ENCODE data around the gene TRIM32. TPM values are rescaled to one million over a fixed set of nuclear protein-coding genes. Genes with fewer than 3 reads are reported as not detected.
"Not testable (repeated sequence)": the region's sequence is repeated elsewhere in the genome, so short reads cannot be mapped to it uniquely, and the experiment has no call there.

Gene TRIM32
- polyA plus RNA-seq, 1 donor, result 11.6 TPM

DNA sequence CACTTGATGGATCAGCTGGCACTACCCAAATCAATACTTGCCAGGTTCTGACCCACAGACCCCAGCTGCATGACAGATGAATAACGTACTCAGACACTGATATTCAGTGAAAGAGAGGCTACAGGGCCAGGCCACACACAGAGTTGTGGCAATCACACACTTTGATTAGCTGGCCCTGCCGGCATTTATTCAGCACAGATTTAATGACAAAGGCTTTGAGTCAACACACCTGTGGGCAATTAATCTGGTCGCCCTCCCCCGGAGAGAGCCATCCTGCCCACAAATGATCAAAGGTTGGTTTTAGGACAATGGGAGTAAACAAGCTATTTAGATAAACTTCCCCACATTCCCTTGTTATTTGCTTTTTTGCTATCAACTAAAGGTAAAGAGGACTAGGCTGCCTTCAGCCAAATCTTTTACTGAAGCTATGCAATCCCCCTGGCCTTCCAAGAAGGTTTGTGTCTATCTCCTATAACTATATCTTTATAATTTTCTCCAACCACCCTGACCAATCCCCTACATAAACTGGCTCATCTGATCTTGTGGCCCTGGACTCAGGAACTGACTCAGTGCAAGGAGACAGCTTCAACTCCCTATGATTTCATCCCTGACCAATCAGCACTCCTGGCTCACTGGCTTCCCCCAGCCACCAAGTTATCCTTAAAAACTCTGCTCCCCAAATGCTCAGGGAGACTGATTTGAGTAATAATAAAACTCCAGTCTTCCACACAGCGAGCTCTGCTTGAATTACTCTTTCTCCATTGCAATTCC, 12.7 kb upstream of the TRIM32 start:
- DNase-seq (ENCODE audit: low read depth), result no peak

DNA sequence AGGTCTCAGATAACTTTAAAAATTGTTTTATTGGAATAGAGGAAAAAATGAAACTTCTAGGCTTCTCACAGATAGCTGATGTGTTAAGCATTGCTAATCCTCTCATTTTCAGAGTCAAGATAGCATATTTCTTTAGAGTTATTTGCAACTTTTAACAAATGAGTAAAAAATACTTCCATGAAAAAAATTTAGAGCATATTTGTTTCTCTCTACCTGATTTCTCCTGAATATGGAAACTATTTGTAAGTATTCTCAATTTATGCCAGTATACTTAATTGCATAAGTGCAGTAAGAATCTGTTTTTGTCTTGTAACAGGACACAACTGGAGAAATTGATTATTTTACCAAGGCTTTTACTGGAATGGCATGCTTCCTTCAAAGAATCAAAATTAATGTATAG, 3.6 kb upstream of the TRIM32 start:
- DNase-seq (ENCODE audit: low read depth), result no peak

DNA sequence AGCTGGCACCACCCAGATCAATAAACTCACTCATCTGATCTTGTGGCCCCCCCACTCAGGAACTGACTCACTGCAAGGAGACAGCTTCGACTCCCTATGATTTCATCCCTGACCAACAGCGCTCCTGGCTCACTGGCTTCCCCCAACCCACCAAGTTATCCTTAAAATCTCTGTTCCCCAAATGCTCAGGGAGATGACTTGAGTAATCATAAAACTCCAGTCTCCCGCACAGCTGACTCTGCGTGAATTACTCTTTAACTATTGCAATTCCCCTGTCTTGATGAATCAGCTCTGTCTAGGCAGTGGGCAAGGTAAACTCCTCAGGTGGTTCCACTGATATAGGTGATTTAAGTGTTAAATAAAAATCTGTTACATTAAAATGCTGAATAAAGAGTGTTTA, 1.9 kb upstream of the TRIM32 start:
- no peak for DNase-seq (ENCODE audit: low read depth)

DNA sequence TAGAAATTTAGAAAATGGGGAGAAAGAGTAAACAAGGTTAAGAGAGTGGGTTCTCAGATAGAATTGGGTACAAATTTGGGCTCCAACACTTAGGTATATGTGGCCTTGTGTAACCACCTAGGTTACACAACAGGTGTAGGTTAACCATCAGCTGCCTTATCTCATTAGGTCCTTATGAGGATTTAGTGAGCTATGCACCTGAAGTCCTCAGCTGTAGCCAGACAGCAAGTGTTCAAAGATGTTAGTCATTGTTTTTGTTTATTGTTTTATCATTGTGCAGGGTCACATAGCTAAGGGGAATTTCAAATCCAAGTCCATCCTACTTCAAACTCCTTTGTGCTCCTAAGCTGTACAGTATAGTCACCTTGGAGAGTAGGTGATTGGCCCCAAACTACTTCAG, 970 bp upstream of the TRIM32 start:
- no peak for DNase-seq (ENCODE audit: low read depth)

DNA sequence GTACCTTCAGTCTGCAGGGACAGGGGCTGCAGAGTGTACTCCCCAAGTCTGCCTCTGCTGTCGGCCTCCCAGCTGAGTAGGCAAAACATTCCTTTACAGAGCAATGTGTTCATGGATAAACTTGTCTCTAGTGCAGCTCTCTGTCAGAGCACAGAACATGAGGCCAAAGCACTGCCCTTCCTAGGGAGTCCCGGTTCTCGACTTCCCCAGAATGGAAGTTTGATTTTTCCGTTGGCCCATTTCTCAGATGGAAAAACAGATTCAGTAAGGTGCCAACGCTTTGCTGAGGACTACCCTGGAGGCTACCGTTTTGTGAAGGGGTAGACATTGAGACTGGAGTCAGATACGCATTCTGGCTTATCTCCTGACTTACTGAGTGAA, 422 bp upstream of the TRIM32 start:
- DNase-seq (ENCODE audit: low read depth), result peak; percentile 11

DNA sequence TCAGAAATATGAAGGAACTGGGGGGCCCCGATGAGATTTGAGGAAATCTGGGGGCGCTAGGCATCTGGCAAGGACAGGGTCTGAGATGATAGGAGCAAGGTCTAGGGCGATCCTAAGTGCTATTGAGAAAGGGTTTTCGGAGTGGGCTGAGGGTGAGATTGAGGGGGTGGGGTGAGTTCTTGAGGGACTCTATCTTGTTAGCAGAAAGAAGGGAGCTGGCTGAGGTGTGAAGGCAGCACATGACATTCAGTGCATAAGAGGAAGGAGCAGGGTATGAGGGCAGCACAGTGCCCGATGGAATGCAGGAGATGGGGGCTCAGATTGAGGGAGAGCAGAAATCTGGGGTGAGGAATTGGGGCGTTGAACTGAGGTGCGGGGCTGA, 640 bp downstream of the TRIM32 start:
- DNase-seq (ENCODE audit: low read depth), result no peak

DNA sequence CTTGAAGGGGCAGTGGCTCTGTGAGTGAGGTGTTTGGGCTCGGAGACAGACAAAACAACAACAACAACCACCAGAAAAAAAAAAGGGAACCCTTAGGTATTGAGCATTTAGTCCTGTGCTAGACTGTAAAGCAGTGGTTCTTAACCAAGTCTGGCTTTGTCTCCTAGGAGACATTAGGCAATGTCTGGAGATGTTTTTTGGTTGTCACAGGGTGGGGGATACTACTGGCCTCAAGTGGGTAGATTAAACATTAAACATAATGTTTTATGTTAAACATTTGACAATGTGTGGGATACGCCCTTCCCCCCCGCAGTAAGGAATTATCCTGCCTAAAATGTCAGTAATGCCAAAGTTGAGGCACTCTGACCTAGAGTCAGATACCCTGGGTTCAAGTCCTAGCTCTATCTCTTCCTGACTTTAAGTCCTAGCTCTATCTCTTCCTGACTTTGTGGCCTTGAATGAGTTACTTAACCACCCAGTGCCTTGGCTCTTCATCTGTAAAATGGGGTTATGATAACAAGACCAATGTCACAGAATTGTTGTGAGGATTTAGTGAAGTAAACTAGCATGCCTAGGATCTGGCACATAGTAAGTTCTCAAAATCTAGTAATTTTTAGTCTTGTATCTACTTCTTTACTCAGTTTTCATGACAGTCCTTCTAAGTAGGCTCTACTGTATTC, 1.8 kb downstream of the TRIM32 start:
- DNase-seq (ENCODE audit: low read depth), result no peak

DNA sequence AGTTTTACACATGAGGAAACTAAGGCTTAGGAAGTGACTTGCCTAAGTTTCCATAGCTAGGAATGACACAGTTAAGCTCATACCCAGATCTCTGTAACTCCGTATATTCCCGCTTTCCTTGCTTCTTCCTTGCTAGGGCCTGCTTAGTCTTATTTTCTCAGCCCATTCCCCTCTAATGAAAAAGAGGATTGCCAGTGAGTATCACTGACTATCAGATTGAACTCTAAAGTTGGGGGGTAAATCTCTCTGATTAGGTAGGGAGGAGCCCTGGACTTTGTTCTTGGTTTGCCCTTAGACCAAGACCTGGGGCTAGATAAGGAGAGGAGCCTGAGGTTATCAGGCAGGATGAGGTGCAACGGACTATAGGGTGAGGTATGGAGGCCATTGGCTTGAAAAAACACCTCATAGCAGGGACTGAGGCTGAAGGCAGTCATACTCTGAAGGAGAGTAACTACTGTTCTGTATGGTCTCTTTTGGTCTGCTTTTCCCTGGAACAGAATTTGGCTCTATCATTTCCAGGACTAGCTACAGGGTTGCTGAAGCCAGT, 2.5 kb downstream of the TRIM32 start:
- DNase-seq (ENCODE audit: low read depth), result no peak

DNA sequence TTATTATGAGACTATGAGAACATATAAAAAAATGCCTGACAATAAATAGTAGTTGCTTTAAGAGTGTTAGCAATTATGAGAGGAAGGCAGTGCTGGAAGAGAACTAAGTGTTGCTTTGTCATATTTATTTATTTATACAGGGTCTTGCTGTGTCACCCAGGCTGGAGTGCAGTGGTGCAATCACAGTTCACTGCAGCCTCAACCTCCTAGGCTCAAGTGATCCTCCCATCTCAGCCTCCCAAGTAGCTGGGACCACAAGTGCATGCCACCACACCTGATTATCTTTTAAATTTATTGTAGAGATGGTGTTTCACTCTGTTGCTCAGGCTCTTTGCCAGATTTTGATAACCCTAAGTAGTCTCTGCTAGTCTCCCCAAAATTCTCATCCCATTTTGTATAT, 3.7 kb downstream of the TRIM32 start:
- DNase-seq (ENCODE audit: low read depth), result not testable (repeated sequence)

DNA sequence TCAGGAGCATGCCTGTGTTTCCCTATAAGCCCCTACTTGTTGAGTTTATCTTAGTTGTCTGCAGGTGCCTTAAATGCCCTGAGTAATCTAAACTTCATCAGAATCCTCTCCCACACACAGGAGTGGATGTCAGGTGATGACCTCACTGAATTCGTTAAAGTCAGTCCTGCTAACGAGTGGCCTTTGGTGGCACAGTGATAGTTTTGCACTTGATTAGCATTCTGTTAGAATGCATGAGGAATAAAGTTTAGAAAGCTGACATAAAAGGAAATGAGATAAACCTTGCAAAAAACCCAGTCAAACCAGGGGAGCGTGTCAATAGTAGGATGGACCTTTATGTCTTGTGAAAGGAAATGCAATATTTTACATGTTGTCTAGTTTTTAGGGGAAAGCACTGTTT, 4.5 kb downstream of the TRIM32 start:
- no peak for DNase-seq (ENCODE audit: low read depth)

DNA sequence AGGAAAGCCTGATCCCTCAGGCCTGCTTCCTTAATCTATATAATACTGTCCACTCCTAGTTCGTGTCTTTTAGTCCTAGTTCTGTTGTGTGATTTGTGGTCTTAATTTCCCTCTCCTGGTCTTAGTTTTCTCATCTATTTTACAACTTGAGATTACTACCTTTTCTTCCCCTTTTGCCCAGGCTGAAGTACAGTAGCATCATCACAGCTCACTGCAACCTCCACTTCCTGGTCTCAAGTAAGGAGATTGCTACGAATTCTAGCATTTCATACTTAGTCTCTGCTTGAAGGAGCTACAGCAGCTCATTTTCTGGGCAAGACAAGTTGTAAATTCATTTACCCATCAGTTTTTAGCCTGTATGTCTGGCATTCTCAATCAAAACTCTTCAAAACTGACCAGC, 5.5 kb downstream of the TRIM32 start:
- DNase-seq (ENCODE audit: low read depth), result no peak

DNA sequence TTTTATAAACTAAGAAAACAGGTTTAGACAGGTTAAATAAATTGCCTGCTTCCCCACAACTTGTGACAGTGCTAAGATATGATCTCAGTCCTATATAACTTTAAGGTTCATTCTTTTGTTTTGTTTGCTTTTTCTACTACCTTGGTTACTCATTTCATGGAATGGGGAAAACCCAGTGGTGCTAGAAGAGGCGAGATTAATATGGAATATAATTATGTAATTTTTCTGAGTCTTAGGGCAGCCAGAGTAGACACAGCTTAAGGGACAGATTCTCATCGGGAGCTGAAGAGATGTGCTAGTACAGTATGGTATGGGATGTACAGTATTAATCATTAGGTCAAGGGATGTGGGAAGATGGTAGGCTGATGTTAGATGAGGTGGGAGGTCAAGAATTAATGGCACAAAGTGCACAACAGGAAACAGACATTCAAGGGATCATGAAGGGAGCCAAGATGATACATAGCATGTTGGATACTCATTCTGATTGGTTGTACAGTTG, 6.2 kb downstream of the TRIM32 start:
- DNase-seq (ENCODE audit: low read depth), result no peak

DNA sequence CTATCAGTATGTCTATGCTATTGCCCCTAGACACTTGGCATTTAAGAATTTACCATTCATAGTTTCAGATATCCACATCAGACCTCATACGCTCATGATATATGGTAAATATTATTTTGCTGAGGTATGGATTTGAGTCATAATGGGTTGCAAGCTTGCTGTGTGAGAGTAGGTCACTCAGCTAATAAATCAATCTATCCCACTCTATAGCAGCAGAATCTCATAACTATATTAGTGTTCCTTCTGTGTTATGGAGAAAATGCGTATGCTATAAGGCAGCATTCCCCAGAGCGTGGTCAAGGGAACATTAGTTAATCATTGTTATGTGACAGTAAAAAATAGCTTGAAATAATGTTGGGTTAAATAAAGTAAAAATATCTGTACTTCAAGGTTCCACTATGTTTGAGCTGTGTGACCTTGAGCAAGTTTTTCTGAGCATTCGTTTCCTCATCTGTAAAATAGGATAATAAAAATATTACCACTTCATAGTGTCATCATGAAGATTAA, 7.7 kb downstream of the TRIM32 start:
- DNase-seq (ENCODE audit: low read depth), result no peak

DNA sequence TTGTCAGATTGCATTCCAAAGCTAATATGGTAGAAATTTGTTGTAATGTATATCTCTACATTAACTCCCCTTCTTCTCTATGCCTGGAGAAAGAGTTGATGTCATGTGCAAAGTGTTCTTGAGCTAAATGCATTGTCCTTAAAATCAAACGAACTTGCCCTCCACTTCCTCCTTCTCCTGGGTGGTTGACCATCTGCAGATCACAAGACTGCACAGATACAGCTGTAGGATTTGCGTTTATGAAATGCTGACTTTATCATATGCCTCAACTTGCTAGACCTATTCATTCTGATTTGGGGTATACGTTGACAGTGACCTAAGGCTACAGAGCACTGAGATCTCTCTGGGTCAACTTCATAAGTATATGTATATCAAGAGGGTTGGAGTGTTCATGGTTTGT, 8.3 kb downstream of the TRIM32 start:
- no peak for DNase-seq (ENCODE audit: low read depth)

DNA sequence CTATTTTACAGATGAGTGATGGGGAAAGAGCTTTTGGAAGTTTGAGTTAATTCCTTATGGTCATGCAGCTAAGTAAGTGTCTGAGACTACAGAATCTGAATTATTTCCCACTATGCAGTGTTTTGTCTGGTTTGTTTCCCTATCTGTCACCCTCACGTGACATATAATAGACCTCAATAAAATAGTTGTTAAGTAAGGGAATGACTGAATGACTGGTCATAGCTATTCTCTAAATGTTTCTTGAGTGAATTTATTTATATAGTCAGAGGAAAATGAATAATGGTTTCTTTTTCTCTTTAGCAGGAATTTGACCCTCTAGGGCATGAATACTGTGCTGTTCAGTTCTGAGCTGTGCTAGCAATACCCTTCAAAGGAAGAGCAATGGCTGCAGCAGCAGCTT, 10.3 kb downstream of the TRIM32 start:
- DNase-seq (ENCODE audit: low read depth), result no peak

DNA sequence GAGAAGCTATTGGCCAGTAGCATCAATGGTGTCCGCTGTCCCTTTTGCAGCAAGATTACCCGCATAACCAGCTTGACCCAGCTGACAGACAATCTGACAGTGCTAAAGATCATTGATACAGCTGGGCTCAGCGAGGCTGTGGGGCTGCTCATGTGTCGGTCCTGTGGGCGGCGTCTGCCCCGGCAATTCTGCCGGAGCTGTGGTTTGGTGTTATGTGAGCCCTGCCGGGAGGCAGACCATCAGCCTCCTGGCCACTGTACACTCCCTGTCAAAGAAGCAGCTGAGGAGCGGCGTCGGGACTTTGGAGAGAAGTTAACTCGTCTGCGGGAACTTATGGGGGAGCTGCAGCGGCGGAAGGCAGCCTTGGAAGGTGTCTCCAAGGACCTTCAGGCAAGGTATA, 10.8 kb downstream of the TRIM32 start:
- DNase-seq (ENCODE audit: low read depth), result no peak

DNA sequence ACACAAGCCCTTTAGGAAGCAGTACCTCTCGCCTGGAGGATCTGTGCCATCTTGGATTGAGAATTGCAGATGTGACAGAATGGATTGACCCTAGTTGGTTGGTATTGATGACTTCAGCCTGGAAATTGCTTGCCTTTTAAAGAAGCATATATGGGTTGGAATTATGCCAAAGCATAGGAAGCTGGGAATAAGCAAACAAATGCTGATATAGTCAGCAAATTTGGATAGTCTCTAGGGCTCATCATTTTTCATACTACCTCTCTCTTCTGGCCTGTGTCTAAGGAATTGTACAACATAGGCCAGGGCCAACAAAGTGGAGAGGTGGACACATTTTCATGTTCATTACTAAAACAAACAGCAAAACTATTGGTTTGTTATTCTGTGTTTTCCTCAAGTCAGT, 13.2 kb downstream of the TRIM32 start:
- DNase-seq (ENCODE audit: low read depth), result no peak

DNA sequence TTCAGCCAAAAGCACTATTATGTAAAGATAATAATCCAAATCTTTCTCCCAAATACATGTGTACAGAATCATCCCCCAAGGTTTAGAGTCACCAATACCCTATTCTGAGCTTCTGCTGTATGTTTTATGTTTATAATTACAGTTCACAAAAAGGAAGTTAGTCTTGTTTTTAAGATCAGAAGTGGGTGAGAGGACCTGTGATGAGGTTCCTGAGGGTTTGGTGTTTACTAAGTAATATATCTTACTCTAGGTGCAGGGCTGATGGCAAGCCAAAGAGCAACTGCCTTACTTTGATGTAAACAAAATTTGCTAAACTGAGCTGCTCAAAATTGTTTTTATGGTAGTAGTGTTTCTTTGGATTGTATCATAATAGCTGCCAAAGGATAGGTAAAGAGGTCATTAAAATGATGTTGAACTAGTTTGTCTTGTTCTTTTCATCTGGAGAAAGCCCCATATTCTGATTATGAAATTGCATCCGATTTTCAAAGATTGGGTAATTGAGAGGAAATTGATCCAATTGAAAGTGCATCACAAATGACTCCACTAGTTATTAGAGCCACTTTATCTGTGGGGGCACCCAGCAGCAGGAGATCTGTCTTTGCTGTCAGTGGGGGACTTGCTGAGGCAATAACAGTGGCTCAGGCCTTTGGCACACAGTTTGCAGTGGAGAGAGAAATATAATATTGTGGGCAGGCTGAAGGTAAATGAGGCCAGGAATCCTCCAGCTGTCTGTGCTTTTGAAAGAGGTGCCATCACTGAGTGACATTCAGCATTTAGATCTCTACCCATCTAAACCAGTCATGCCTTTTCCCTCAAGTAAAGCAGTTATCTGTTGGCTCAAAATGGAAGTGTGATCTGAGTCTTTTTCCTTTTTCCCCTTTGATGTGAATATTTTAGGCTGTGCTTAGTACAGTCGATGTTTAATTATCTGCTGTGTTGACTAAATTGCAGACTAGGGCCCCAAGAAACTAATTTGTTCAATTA, 14.1 kb downstream of the TRIM32 start:
- DNase-seq (ENCODE audit: low read depth), result no peak

DNA sequence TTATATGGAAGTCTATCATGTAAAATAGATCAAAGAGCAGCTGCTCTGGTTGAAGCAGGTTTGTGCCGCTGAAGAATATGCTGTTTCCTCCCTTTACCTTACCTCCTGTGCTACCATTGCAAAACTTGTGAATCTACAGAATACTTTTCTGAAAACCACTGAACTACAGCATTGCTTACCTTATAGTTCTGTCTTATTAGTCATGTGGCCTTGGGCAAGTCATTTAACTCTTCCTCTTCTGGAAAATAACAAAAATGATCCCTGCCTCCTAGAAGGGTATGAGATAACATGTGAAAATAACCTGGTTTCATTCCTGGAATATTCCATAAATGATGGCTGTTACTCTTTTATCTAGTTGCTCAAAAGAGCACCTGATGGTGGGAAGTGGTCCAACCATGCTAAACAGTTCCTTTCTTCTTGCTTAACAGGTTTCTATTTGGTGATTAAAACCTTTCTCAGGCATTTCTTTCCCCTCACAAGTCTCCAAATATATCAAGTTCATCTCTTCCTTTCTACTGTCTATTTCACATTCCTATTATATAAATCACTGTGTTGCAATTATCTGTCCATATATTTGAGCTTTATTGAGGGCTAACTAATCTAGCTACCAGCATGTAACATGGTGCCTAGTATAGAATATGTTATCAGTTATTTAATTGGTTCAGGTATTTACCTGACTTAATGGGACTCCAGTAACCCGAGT, 15.0 kb downstream of the TRIM32 start:
- DNase-seq (ENCODE audit: low read depth), result no peak

DNA sequence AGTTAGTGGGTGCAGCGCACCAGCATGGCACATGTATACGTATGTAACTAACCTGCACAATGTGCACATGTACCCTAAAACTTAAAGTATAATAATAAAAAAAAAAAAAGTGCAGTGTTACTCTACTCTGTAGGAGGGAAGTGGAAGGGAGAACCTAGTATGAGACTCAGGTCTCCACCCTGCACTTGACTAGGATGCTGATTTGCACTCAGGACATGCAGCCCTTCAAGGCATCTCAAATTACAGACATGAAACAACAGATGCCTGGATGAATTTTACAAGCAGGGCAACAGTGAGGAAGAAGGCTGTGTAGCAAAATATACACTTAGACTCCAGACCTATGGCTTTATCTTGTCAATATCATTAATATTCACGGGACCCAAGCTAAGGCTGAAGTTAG, 16.5 kb downstream of the TRIM32 start:
- DNase-seq (ENCODE audit: low read depth), result no peak

DNA sequence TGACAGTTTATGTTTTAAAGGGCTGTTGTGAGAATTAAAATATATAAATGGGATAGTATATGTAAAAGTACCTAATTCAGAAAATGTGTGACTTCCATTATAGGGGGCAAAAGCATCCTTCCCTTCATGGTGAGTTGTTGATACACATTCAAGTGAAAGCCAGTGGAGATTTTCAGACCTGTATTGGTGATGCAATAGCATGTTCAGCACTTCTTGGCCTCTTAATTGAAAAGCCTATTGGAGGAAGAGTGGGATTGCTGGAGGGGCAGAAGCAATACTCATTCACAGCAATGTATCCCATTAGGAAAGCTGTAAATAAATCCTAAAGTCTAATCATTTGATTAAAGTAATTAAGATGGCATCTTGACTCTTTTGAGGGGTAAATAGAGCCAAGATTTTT, 17.4 kb downstream of the TRIM32 start:
- DNase-seq (ENCODE audit: low read depth), result no peak

All from forelimb muscle (tissue), 1 donor.